Measurements from ENCODE around the gene DENND1A. TPM values are rescaled to one million over a fixed set of nuclear protein-coding genes. Genes with fewer than 3 reads are reported as not detected.

DENND1A gene
- total RNA-seq, 3 donors from 2014 or later = 18.4 to 21.3 (median 20.1) TPM

GRCh38 chr9:123881604-123882003 is 48.3 kb downstream of the DENND1A start:
- Histone ChIP-seq H3K36me3 (no peaks in the 10 kb centered on the region), H3K4me1 (no peaks in the 10 kb centered on the region), H3K9me3 (no peaks in the 10 kb centered on the region), H3K27me3 (no peaks in the 10 kb centered on the region), H3K27ac (no peak overlapping the region), H3K4me3 (no peak overlapping the region)
- intact Hi-C loops (cut with DNase I; ENCODE audit: low total_unique reads) = no loop called here
- DNase-seq (ENCODE audit: low spot score in 2 of 2) = no peak
- no peak for TF ChIP-seq CTCF (IDR thresholded peaks at IDR 0.05)
- TF ChIP-seq POLR2AphosphoS5 (IDR thresholded peaks at IDR 0.05) = no peak
- TF ChIP-seq POLR2A (IDR thresholded peaks at IDR 0.05) = no peak

DNA sequence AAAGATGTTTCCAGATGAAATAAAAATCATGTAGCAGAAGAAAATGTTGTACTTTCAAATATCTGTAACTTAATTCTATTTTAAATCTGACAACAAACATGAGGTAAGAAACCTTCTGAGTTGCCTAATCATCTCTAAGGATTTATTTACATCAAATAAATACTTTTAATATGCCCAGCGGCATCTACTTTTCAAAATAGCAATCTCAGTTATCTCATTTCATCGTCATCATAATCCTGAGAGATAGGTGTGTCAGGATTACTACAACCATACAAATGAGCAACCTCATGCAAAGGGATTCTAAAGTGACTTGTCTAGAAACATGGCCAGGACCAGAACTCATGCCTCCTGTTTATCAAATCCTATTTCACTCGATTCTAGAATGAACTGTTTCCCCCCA is 49.5 kb downstream of the DENND1A start:
- Histone ChIP-seq H3K4me3 (no peak overlapping the region), H3K4me1 (no peaks in the 10 kb centered on the region), H3K36me3 (no peaks in the 10 kb centered on the region), H3K27ac (no peak overlapping the region), H3K9me3 (no peaks in the 10 kb centered on the region), H3K27me3 (no peaks in the 10 kb centered on the region)
- intact Hi-C loops (cut with DNase I; ENCODE audit: low total_unique reads) = no loop called here
- no peak for DNase-seq (ENCODE audit: low spot score in 2 of 2)
- no peak for TF ChIP-seq POLR2A (IDR thresholded peaks at IDR 0.05)
- TF ChIP-seq CTCF (IDR thresholded peaks at IDR 0.05) = no peak
- TF ChIP-seq POLR2AphosphoS5 (IDR thresholded peaks at IDR 0.05) = no peak

DNA sequence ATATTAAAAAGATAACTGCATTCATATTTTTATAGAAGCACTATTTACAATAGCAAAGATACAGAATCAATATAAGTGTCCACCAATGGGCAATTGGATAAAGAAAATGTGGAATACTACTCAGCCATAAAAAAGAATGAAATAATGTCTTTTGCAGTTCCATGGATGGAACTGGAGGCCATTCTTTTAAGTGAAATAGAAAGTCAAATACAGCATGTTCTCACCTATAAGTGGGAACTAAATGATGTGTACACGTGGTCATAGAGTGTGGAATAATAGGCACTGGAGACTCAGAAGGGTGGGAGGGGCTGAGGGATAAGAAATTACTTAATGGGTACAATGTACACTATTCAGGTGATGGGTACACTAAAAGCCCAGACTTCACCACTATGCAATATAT is 53.2 kb downstream of the DENND1A start:
- Histone ChIP-seq H3K36me3 (no peaks in the 10 kb centered on the region), H3K4me1 (no peaks in the 10 kb centered on the region), H3K27ac (no peak overlapping the region), H3K27me3 (no peaks in the 10 kb centered on the region), H3K4me3 (no peak overlapping the region), H3K9me3 (no peaks in the 10 kb centered on the region)
- DNase-seq (ENCODE audit: low spot score in 2 of 2) = no peak
- intact Hi-C loops (cut with DNase I; ENCODE audit: low total_unique reads) = no loop called here
- no peak for TF ChIP-seq POLR2A (IDR thresholded peaks at IDR 0.05)
- TF ChIP-seq POLR2AphosphoS5 (IDR thresholded peaks at IDR 0.05) = no peak
- no peak for TF ChIP-seq CTCF (IDR thresholded peaks at IDR 0.05)

DNA sequence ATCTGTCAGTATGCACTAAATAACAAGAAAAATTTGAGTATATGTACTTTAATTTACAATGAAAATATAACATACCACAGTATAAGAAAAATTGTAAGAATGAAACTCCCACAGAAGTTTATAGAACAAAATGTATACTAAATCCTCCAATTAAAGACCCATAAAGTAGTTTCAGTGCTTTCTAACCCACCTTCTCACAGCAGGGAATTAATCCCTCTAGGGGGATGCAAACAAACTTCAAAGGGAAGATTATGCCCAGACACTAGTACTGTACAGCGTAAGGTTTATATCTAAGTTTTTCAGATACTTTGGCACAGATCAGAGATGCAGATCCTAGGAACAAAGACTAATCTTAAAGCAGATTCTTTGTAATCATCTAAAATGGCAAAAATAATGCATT is 57.2 kb downstream of the DENND1A start:
- TF ChIP-seq POLR2A (IDR thresholded peaks at IDR 0.05) (no peak), CTCF (IDR thresholded peaks at IDR 0.05) (no peak)

DNA sequence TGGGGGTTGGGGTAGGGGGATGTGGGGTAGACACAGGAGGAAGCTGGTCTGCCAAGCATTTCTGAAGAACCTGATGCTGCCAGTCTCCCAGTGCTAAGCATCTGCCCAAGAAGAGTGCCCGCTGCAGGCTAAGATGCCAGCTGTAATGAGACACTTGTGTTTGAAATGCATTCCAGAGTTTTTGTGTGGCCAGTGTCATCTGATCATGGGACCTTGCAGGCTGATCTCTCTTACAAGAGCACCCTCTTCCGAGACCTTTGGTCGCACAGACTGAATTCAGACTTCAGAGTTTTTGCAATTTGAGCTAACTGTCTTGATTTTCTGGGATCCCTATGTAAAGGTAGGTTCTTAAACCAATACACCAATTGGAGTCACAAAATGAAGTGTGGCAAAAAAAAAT is 58.1 kb downstream of the DENND1A start:
- intact Hi-C loops (cut with DNase I; ENCODE audit: low total_unique reads) = no loop called here
- DNase-seq (ENCODE audit: low spot score in 2 of 2) = no peak
- Histone ChIP-seq H3K9me3 (no peaks in the 10 kb centered on the region), H3K4me3 (no peak overlapping the region), H3K36me3 (no peaks in the 10 kb centered on the region), H3K27me3 (no peaks in the 10 kb centered on the region), H3K27ac (no peak overlapping the region), H3K4me1 (no peaks in the 10 kb centered on the region)
- TF ChIP-seq CTCF (IDR thresholded peaks at IDR 0.05) (no peak), POLR2A (IDR thresholded peaks at IDR 0.05) (no peak), POLR2AphosphoS5 (IDR thresholded peaks at IDR 0.05) (no peak)

More for the DNA sequence above, 57.2 kb downstream of the DENND1A start:
- H3K4me1 ChIP-seq = no peaks in the 10 kb centered on the region
- no peaks in the 10 kb centered on the region for H3K36me3 ChIP-seq
- H3K27me3 ChIP-seq = no peaks in the 10 kb centered on the region
- DNase-seq (ENCODE audit: low spot score in 2 of 2) = no peak
- H3K9me3 ChIP-seq = no peaks in the 10 kb centered on the region
- no peak overlapping the region for H3K27ac ChIP-seq
- intact Hi-C loops (cut with DNase I; ENCODE audit: low total_unique reads) = no loop called here
- H3K4me3 ChIP-seq = no peak overlapping the region
